ENCODE results near the gene COL21A1. TPM values are rescaled to one million over a fixed set of nuclear protein-coding genes. Genes with fewer than 3 reads are reported as not detected.

The COL21A1 gene
- polyA plus RNA-seq, 1 donor from 2014 or later, result not detected

- no peak overlapping the region for H3K4me3 Mint-ChIP-seq
- H3K4me1 Mint-ChIP-seq, result no peaks in the 10 kb centered on the region
- H3K27ac Mint-ChIP-seq, result no peak overlapping the region
- no peaks in the 10 kb centered on the region for H3K36me3 Mint-ChIP-seq
- H3K9me3 Mint-ChIP-seq, result peaks cover 0 to 8% (median 0%) of the 10 kb centered on the region in 3 donors
- H3K27me3 Mint-ChIP-seq, result no peaks in the 10 kb centered on the region
These were observed 14.9 kb downstream of the COL21A1 start for GRCh38 chr6:56232436-56232835.

DNA sequence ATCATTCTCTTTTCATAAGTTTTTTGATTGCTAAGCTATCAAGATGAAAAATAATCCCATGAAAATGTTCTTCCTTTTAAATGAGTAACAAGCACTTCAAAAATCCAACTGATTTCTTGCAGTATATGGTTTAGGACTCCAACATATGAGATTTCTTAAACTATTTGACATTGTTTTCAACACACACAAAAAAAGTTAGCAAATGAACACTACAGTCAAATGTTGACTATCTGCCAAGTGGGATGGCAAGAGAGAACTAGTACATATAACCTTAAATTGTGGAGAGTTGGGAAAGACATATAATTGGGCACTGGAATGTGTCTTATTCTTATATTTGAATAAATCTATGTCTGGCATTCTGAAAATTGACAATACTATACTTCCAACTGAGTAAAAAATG lies 15.6 kb downstream of the COL21A1 start:
- H3K27me3 Mint-ChIP-seq, result no peaks in the 10 kb centered on the region
- no peak overlapping the region for H3K4me3 Mint-ChIP-seq
- H3K9me3 Mint-ChIP-seq, result peaks cover 0 to 8% (median 0%) of the 10 kb centered on the region in 3 donors
- no peak overlapping the region for H3K27ac Mint-ChIP-seq
- H3K4me1 Mint-ChIP-seq, result no peaks in the 10 kb centered on the region
- H3K36me3 Mint-ChIP-seq, result no peaks in the 10 kb centered on the region

GRCh38 chr6:56230976-56231566 lies 16.3 kb downstream of the COL21A1 start:
- Mint-ChIP-seq H3K27me3 (no peaks in the 10 kb centered on the region), H3K27ac (no peak overlapping the region), H3K4me3 (no peak overlapping the region), H3K4me1 (no peaks in the 10 kb centered on the region), H3K9me3 (peaks cover 0 to 8% (median 0%) of the 10 kb centered on the region in 3 donors), H3K36me3 (no peaks in the 10 kb centered on the region)

- Mint-ChIP-seq H3K4me1 (no peaks in the 10 kb centered on the region), H3K27me3 (no peaks in the 10 kb centered on the region), H3K27ac (no peak overlapping the region), H3K36me3 (no peaks in the 10 kb centered on the region), H3K9me3 (peaks cover 2 to 8% (median 7%) of the 10 kb centered on the region in 3 donors), H3K4me3 (no peak overlapping the region)
These were observed 20.1 kb downstream of the COL21A1 start for GRCh38 chr6:56227071-56227879.

DNA sequence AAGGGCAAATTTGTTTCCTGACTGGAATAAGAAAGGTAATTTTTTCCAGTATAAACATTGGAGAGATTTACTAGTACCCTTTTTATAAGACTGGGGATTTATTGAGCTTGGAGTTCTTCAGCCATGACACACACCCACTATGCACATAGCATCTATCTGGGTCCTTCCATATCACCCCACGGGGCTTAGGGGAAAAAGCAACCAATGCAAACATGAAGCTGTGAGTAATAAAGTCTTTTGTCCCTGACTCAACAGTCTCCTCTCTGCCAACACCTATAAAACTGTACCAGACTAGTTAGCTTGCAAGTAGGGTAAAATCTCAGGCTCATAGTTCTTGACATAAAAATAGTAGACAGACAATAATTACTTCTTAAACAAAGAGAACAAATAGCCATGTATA lies 23.4 kb downstream of the COL21A1 start:
- Mint-ChIP-seq H3K9me3 (peaks cover 2 to 8% (median 7%) of the 10 kb centered on the region in 3 donors), H3K4me3 (no peak overlapping the region), H3K27ac (no peak overlapping the region), H3K27me3 (no peaks in the 10 kb centered on the region), H3K36me3 (no peaks in the 10 kb centered on the region), H3K4me1 (no peaks in the 10 kb centered on the region)

DNA sequence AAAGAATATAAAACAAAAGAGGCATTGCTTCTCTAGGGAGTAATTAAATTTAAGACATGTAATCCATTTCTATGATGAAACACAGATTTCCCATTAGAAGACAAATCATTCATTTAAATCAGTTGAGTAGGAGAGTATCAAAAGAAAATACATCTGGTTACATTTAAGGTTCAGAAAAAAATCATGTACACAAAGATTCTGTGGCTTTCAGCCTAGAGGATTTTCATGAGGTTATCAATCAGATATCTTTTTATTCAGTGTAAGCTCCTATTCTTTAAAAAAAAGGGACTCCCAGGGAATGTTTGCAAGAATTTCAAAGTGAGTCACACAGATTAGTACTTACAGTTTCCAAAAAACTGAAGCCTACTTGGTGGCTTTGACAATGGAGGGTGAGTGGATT lies 24.9 kb downstream of the COL21A1 start:
- no peak overlapping the region for H3K27ac Mint-ChIP-seq
- H3K4me3 Mint-ChIP-seq, result no peak overlapping the region
- H3K27me3 Mint-ChIP-seq, result no peaks in the 10 kb centered on the region
- H3K9me3 Mint-ChIP-seq, result peaks cover under 1 to 11% (median 4%) of the 10 kb centered on the region in 3 donors
- H3K4me1 Mint-ChIP-seq, result no peaks in the 10 kb centered on the region
- no peaks in the 10 kb centered on the region for H3K36me3 Mint-ChIP-seq

DNA sequence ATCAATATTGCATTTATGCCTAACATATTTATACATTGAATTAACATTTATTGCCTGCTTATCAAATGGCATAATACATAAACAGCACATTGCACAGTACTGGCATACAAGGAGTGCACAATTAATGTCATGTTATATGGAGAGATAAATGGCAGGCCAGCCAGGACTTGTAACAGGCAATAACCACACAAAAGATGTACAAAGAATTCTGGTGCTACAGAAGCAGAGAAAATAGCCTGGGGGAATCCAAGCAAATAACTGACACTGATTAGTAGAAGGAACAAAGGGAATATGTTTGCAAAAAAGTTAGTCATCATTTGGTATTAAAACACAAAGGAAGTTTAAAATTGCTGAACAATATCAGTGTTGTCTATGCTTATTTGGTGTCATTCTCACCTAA lies 27.3 kb downstream of the COL21A1 start:
- Mint-ChIP-seq H3K27ac (no peak overlapping the region), H3K4me3 (no peak overlapping the region), H3K36me3 (no peaks in the 10 kb centered on the region), H3K9me3 (peaks cover 1 to 9% (median 4%) of the 10 kb centered on the region in 3 donors), H3K4me1 (no peaks in the 10 kb centered on the region), H3K27me3 (no peaks in the 10 kb centered on the region)

DNA sequence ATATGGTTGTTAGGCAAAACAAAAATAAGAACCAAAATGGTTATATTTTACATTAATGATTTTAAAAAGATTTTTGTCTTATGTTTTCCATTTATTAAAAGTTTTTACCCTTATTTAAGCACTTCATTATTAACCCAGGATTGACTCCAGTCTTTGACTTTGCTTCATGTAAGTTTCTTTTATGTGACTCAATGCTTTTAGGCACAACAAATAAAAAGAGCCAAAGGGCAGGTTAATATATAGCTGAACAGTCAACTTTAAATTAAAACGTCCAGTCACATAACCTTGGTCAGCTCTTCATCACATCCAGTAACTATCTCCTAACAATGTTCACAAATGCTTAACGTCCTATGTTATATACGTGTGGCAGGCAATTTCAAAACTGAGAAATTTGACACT lies 32.7 kb downstream of the COL21A1 start:
- H3K36me3 Mint-ChIP-seq, result no peaks in the 10 kb centered on the region
- peaks cover 2 to 4% (median 3%) of the 10 kb centered on the region in 3 donors for H3K9me3 Mint-ChIP-seq
- no peak overlapping the region for H3K27ac Mint-ChIP-seq
- H3K27me3 Mint-ChIP-seq, result no peaks in the 10 kb centered on the region
- no peak overlapping the region for H3K4me3 Mint-ChIP-seq
- no peaks in the 10 kb centered on the region for H3K4me1 Mint-ChIP-seq

DNA sequence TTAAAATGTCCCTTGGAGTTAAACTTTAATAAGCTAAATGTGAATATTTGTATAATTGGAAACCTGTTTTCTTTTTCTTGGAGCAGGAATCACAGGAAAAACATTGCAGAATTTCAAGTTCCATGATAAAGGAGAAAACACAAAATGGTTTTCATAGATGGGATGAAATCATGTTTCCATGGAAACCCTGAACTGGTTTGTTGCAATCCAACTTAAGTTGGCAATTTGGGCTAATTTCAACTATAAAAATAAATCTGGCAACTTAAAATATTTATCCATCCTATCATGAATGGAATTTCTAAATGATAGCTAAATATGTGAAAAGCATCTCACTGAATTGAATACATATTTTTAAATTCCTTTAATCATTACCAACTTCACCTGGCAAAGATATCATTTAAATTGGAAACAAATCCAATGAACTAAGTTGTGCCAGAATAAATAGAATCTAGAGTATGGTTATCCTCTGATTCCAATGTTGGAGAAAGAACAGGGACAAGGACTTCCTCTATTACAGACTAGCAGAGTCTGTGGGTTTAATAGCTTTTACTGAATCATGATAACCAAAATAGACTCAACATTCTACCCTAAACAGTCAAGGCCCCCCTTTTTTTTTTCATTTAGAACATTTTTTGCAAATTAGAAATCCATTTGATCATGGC lies 33.2 kb downstream of the COL21A1 start:
- Mint-ChIP-seq H3K4me1 (no peaks in the 10 kb centered on the region), H3K27me3 (no peaks in the 10 kb centered on the region), H3K4me3 (no peak overlapping the region), H3K27ac (no peak overlapping the region), H3K9me3 (peaks cover 3 to 4% (median 4%) of the 10 kb centered on the region in 3 donors), H3K36me3 (no peaks in the 10 kb centered on the region)

DNA sequence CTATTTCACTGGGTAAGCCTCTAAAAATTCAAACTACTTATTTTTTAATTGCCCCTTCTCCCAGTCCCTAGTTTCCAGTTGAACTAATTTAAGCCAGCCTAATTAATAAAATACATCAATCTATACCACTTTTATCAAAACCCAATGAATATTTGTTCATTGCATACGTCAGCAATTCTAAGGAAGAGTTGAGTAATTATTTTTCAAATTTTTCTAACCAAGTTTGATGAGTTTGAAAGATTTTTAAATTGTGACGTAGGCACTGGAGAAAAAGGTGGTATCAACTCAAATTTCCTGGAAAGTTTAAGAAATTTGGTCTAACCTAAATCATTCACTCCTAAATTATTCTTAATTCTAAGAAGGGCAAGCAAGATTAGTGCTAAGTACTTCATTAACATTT lies 35.7 kb downstream of the COL21A1 start:
- no peaks in the 10 kb centered on the region for H3K4me1 Mint-ChIP-seq
- H3K9me3 Mint-ChIP-seq, result peaks cover 0 to 4% (median 3%) of the 10 kb centered on the region in 3 donors
- no peak overlapping the region for H3K4me3 Mint-ChIP-seq
- H3K27ac Mint-ChIP-seq, result no peak overlapping the region
- H3K36me3 Mint-ChIP-seq, result no peaks in the 10 kb centered on the region
- H3K27me3 Mint-ChIP-seq, result no peaks in the 10 kb centered on the region

DNA sequence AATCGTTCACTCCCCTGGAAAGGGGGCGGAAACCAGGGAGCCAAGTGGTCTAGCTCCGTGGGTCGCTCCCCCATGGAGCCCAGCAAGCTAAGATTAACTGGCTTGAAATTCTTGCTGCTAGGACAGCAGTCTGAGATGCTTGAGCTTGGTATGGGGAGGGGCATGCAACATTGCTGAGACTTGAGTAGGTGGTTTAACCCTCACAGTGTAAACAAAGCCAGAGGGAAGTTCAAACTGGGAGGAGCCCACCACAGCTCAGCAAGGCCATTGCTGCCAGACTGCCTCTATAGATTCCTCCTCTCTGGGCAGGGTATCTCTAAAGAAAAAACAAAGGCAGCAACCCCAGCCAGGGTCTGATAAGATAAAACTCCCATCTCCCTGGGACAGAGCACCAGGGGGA lies 43.2 kb downstream of the COL21A1 start:
- peaks cover 5 to 10% (median 10%) of the 10 kb centered on the region in 3 donors for H3K9me3 Mint-ChIP-seq
- no peaks in the 10 kb centered on the region for H3K27me3 Mint-ChIP-seq
- H3K4me1 Mint-ChIP-seq, result no peaks in the 10 kb centered on the region
- peaks cover 3% of the 10 kb centered on the region for H3K36me3 Mint-ChIP-seq
- H3K4me3 Mint-ChIP-seq, result no peak overlapping the region
- H3K27ac Mint-ChIP-seq, result no peak overlapping the region

GRCh38 chr6:56199956-56200355 lies 47.4 kb downstream of the COL21A1 start:
- Mint-ChIP-seq H3K9me3 (peaks cover 7 to 15% (median 9%) of the 10 kb centered on the region in 3 donors), H3K4me1 (no peaks in the 10 kb centered on the region), H3K27me3 (no peaks in the 10 kb centered on the region), H3K27ac (no peak overlapping the region), H3K36me3 (peaks cover 3% of the 10 kb centered on the region), H3K4me3 (no peak overlapping the region)

DNA sequence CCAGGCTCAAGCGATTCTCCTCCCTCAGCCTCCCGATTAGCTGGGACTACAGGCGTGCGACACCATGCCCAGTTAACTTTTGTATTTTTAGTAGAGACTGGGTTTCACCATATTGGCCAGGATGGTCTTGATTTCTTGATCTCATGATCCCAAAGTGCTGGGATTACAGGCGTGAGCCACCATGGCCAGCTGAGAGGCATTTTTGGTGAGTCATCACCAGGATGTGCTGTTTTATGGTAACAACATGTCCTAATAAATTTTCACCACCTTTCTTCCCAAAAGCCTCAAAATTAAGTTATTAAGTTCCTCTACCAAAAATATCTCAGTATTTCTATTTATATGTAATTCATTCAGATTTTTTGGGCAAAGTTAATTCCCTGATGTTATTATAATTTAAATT lies 53.5 kb downstream of the COL21A1 start:
- Mint-ChIP-seq H3K27ac (no peak overlapping the region), H3K9me3 (peaks cover 7 to 9% (median 8%) of the 10 kb centered on the region in 3 donors), H3K4me1 (no peaks in the 10 kb centered on the region), H3K36me3 (no peaks in the 10 kb centered on the region), H3K27me3 (no peaks in the 10 kb centered on the region), H3K4me3 (no peak overlapping the region)

GRCh38 chr6:56188429-56188828 lies 59.0 kb downstream of the COL21A1 start:
- Mint-ChIP-seq H3K36me3 (no peaks in the 10 kb centered on the region), H3K27ac (no peak overlapping the region), H3K27me3 (no peaks in the 10 kb centered on the region), H3K4me3 (no peak overlapping the region), H3K9me3 (peaks cover 0 to 6% (median 3%) of the 10 kb centered on the region in 3 donors), H3K4me1 (no peaks in the 10 kb centered on the region)

DNA sequence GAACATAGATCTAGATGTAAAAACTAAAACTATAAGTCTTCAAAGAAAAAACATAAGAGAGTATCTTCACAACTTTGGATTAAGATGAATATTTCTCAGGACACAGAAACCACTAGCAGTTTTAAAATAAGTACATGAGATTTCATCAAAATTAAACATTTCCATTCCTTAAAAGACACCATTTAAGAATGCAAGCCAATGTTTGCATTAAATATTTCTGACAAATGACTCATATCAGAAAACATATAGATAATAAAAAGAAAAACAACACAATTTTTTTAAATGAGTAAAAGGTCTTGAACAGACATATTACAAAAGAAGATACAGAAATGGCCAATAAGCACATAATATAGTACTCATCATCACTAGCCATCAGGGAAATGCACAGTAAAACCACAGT lies 59.7 kb downstream of the COL21A1 start:
- Mint-ChIP-seq H3K27ac (no peak overlapping the region), H3K4me1 (no peaks in the 10 kb centered on the region), H3K9me3 (peaks cover 0 to 6% (median 3%) of the 10 kb centered on the region in 3 donors)

More for the DNA sequence above, 59.7 kb downstream of the COL21A1 start:
- H3K36me3 Mint-ChIP-seq, result no peaks in the 10 kb centered on the region
- no peak overlapping the region for H3K4me3 Mint-ChIP-seq
- H3K27me3 Mint-ChIP-seq, result no peaks in the 10 kb centered on the region

Measured in IgD-negative memory B cell (primary cell).